Measurements from ENCODE around the gene ADCY5. TPM values are rescaled to one million over a fixed set of nuclear protein-coding genes. Genes with fewer than 3 reads are reported as not detected.

Gene ADCY5
- total RNA-seq, 2 donors from 2014 or later: 105 to 163 TPM

DNA sequence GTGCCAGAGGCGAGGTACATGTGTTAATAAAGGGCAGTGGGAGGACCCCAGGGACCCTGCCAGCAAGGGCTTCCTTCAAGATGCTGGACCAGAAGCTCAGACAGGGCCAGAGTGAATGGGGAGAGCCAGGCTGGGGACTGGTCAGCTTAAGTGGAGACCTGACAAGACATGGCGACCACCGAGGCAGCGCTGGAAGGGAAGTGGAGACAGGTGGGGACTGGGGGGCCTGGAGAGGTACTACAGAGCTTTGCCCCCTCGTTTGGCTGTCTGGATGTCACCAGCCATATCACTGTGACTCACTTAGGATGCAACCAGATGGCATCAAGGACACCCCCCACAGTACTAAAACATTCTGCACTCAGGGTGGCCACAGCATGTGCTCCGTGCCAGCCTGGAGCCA lies 97.9 kb downstream of the ADCY5 start:
- H3K36me3 ChIP-seq: peaks cover 7% of the 10 kb centered on the region
- H3K9me3 ChIP-seq: no peaks in the 10 kb centered on the region
- H3K27me3 ChIP-seq: no peaks in the 10 kb centered on the region
- no peak for DNase-seq (ENCODE audit: low spot score)
- TF ChIP-seq, protein P1, sequence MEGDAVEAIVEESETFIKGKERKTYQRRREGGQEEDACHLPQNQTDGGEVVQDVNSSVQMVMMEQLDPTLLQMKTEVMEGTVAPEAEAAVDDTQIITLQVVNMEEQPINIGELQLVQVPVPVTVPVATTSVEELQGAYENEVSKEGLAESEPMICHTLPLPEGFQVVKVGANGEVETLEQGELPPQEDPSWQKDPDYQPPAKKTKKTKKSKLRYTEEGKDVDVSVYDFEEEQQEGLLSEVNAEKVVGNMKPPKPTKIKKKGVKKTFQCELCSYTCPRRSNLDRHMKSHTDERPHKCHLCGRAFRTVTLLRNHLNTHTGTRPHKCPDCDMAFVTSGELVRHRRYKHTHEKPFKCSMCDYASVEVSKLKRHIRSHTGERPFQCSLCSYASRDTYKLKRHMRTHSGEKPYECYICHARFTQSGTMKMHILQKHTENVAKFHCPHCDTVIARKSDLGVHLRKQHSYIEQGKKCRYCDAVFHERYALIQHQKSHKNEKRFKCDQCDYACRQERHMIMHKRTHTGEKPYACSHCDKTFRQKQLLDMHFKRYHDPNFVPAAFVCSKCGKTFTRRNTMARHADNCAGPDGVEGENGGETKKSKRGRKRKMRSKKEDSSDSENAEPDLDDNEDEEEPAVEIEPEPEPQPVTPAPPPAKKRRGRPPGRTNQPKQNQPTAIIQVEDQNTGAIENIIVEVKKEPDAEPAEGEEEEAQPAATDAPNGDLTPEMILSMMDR (IDR thresholded peaks at IDR 0.05): no peak
- H3K27ac ChIP-seq: peak overlapping the region; percentile 87
- peaks cover 0 to 71% of the 10 kb centered on the region in 2 donors for H3K4me1 ChIP-seq
- H3K4me3 ChIP-seq: no peak overlapping the region

- Histone ChIP-seq H3K9me3 (no peaks in the 10 kb centered on the region), H3K27ac (peak overlapping the region; percentile 87), H3K4me1 (peaks cover 0 to 82% of the 10 kb centered on the region in 2 donors), H3K4me3 (no peak overlapping the region), H3K27me3 (no peaks in the 10 kb centered on the region), H3K36me3 (peaks cover 11% of the 10 kb centered on the region)
- no peak for DNase-seq (ENCODE audit: low spot score)
- TF ChIP-seq, protein P1 (IDR thresholded peaks at IDR 0.05): no peak
These were observed 99.1 kb downstream of the ADCY5 start for GRCh38 chr3:123349566-123350435.

- Histone ChIP-seq H3K9me3 (no peaks in the 10 kb centered on the region), H3K27me3 (no peaks in the 10 kb centered on the region), H3K27ac (peak overlapping the region; percentile 87), H3K4me1 (peaks cover 0 to 88% of the 10 kb centered on the region in 2 donors), H3K4me3 (no peak overlapping the region), H3K36me3 (peaks cover 6% of the 10 kb centered on the region)
- TF ChIP-seq, protein P1 (IDR thresholded peaks at IDR 0.05): no peak
- DNase-seq (ENCODE audit: low spot score): no peak
These were observed 99.7 kb downstream of the ADCY5 start for GRCh38 chr3:123349201-123349535.

- H3K27me3 ChIP-seq: no peaks in the 10 kb centered on the region
- H3K9me3 ChIP-seq: no peaks in the 10 kb centered on the region
- TF ChIP-seq, protein P1 (IDR thresholded peaks at IDR 0.05): no peak
- peaks cover 0 to 92% of the 10 kb centered on the region in 2 donors for H3K4me1 ChIP-seq
- H3K4me3 ChIP-seq: no peak overlapping the region
- H3K27ac ChIP-seq: peak overlapping the region; percentile 87
- peaks cover 6% of the 10 kb centered on the region for H3K36me3 ChIP-seq
- no peak for DNase-seq (ENCODE audit: low spot score)
These were observed 100.3 kb downstream of the ADCY5 start for GRCh38 chr3:123348471-123349200.

GRCh38 chr3:123347691-123348264 lies 101.1 kb downstream of the ADCY5 start:
- H3K4me1 ChIP-seq: peaks cover 0 to 92% of the 10 kb centered on the region in 2 donors
- peak overlapping the region; percentile 87 for H3K27ac ChIP-seq

More at GRCh38 chr3:123347691-123348264, 101.1 kb downstream of the ADCY5 start:
- peaks cover 6% of the 10 kb centered on the region for H3K36me3 ChIP-seq
- no peak overlapping the region for H3K4me3 ChIP-seq
- H3K9me3 ChIP-seq: no peaks in the 10 kb centered on the region
- H3K27me3 ChIP-seq: no peaks in the 10 kb centered on the region
- TF ChIP-seq, protein P1 (IDR thresholded peaks at IDR 0.05): no peak
- DNase-seq (ENCODE audit: low spot score): no peak

All from right atrium auricular region (tissue), 2 donors.